GM12801 (cell line): ENCODE measurements around the gene WHRN.

Experiments used
- CTCF ChIP-seq: IDR thresholded peaks from one replicate; pipeline ENCODE4 v1.5.1; 2011; ENCODE audit warnings: control low read depth; ENCODE audit not compliant: insufficient read length; ENCODE audit errors: extremely low read depth

Gene WHRN

GRCh38 chr9:114473447-114473801, 31.8 kb downstream of the WHRN start:
- no peak for TF ChIP-seq CTCF

GRCh38 chr9:114472765-114473446, 32.4 kb downstream of the WHRN start:
- TF ChIP-seq CTCF: no peak

- TF ChIP-seq CTCF: no peak
These were observed 34.1 kb downstream of the WHRN start for GRCh38 chr9:114471157-114471556.

GRCh38 chr9:114470581-114470980, 34.7 kb downstream of the WHRN start:
- no peak for TF ChIP-seq CTCF

- TF ChIP-seq CTCF: no peak
These were observed 35.2 kb downstream of the WHRN start for GRCh38 chr9:114470121-114470520.

GRCh38 chr9:114469091-114469853, 36.0 kb downstream of the WHRN start:
- no peak for TF ChIP-seq CTCF

- TF ChIP-seq CTCF: no peak
These were observed 37.4 kb downstream of the WHRN start for GRCh38 chr9:114467910-114468309.
